ENCODE results near the gene THAP9.

The THAP9 gene

GRCh38 chr4:82851318-82851717, 49.2 kb upstream of the THAP9 start:
- H3K4me3 ChIP-seq (ENCODE audit: low read depth, low read length) = no peak overlapping the region
- no peak overlapping the region for H3K27ac ChIP-seq (ENCODE audit: extremely low read depth, low read depth, low read length)
- POLR2A ChIA-PET = no interaction called here
- TF ChIP-seq RBAK (tag by site-specific recombination; IDR thresholded peaks at IDR 0.05) = no peak
- no peak for TF ChIP-seq ZNF701 (tag by site-specific recombination; IDR thresholded peaks at IDR 0.05)
- no peak for TF ChIP-seq ZNF174 (tag by site-specific recombination; IDR thresholded peaks at IDR 0.05)
- TF ChIP-seq IKZF3 (tag by site-specific recombination; IDR thresholded peaks at IDR 0.05) = no peak
- TF ChIP-seq KLF8 (tag by site-specific recombination; IDR thresholded peaks at IDR 0.05) = no peak
- TF ChIP-seq ZBTB26 (tag by site-specific recombination; optimal IDR thresholded peaks at IDR 0.05) = no peak
- no peak for TF ChIP-seq ZFP41 (tag by site-specific recombination; IDR thresholded peaks at IDR 0.05; ENCODE audit: borderline replicate concordance)
- TF ChIP-seq ZBTB7A (tag by site-specific recombination; IDR thresholded peaks at IDR 0.05; ENCODE audit: low read depth) = no peak
- TF ChIP-seq, protein P1, sequence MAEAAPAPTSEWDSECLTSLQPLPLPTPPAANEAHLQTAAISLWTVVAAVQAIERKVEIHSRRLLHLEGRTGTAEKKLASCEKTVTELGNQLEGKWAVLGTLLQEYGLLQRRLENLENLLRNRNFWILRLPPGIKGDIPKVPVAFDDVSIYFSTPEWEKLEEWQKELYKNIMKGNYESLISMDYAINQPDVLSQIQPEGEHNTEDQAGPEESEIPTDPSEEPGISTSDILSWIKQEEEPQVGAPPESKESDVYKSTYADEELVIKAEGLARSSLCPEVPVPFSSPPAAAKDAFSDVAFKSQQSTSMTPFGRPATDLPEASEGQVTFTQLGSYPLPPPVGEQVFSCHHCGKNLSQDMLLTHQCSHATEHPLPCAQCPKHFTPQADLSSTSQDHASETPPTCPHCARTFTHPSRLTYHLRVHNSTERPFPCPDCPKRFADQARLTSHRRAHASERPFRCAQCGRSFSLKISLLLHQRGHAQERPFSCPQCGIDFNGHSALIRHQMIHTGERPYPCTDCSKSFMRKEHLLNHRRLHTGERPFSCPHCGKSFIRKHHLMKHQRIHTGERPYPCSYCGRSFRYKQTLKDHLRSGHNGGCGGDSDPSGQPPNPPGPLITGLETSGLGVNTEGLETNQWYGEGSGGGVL (tag by site-specific recombination; IDR thresholded peaks at IDR 0.05) = no peak
- TF ChIP-seq REPIN1 (tag by site-specific recombination; IDR thresholded peaks at IDR 0.05; ENCODE audit: low read depth) = no peak
- TF ChIP-seq ZNF341 (tag by site-specific recombination; IDR thresholded peaks at IDR 0.05; ENCODE audit: low read depth) = no peak
- no peak for TF ChIP-seq BCL11A (tag by site-specific recombination; IDR thresholded peaks at IDR 0.05; ENCODE audit: low read depth)
- TF ChIP-seq ZBTB20 (tag by site-specific recombination; IDR thresholded peaks at IDR 0.05) = no peak
- no peak for TF ChIP-seq ZNF549 (tag by site-specific recombination; IDR thresholded peaks at IDR 0.05)
- no peak for TF ChIP-seq ZNF561 (tag by site-specific recombination; IDR thresholded peaks at IDR 0.05; ENCODE audit: borderline replicate concordance)
- TF ChIP-seq ZNF596 (tag by site-specific recombination; IDR thresholded peaks at IDR 0.05) = no peak
- no peak for TF ChIP-seq ZFP37 (tag by site-specific recombination; IDR thresholded peaks at IDR 0.05)
- TF ChIP-seq, protein P2, sequence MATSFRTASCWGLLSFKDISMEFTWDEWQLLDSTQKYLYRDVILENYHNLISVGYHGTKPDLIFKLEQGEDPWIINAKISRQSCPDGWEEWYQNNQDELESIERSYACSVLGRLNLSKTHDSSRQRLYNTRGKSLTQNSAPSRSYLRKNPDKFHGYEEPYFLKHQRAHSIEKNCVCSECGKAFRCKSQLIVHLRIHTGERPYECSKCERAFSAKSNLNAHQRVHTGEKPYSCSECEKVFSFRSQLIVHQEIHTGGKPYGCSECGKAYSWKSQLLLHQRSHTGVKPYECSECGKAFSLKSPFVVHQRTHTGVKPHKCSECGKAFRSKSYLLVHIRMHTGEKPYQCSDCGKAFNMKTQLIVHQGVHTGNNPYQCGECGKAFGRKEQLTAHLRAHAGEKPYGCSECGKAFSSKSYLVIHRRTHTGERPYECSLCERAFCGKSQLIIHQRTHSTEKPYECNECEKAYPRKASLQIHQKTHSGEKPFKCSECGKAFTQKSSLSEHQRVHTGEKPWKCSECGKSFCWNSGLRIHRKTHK (tag by site-specific recombination; IDR thresholded peaks at IDR 0.05) = no peak
- TF ChIP-seq PRDM2 (tag by site-specific recombination; IDR thresholded peaks at IDR 0.05; ENCODE audit: borderline replicate concordance) = no peak
- TF ChIP-seq ZNF501 (tag by site-specific recombination; IDR thresholded peaks at IDR 0.05) = no peak
- CTCF ChIA-PET = interaction anchor here (0.7 to 1.1 kb wide), 3 partner anchors 51 to 144 kb away, joined by 3 to 4 read pairs (median 3); no protein-coding TSS in a partner anchor
- no peaks in the 10 kb centered on the region for H3K9me3 ChIP-seq (ENCODE audit: control insufficient read depth, insufficient read depth, low read depth, low read length)
- H3K4me1 ChIP-seq (ENCODE audit: control insufficient read depth, insufficient read depth, low read length) = no peaks in the 10 kb centered on the region
- H3K36me3 ChIP-seq (ENCODE audit: control insufficient read depth in 2 of 2, insufficient read depth in 1 of 2, low read length in 2 of 2) = peaks cover 14 to 87% of the 10 kb centered on the region in 2 experiments
